K562 (cell line): ENCODE data around the gene CNPY4. TPM values are rescaled to one million over a fixed set of nuclear protein-coding genes. Genes with fewer than 3 reads are reported as not detected.

Experiments used
- CXXC5 ChIP-seq: fragments of 250-450 bp; sonication (Bioruptor Pico); IDR thresholded peaks from 2 replicates; pipeline ENCODE4 v1.8.0; 2022; ENCODE audit warnings: inconsistent platforms, mild to moderate bottlenecking, moderate library complexity
- DPF2 ChIP-seq: fragments of 450-650 bp; IDR thresholded peaks from 2 replicates; pipeline ENCODE4 v1.6.1; 2016
- E2F6 ChIP-seq, 2 experiments: IDR thresholded peaks; 2 replicates each; pipeline ENCODE4 v1.6.1; 2011; ENCODE audit warnings: borderline replicate concordance in 1 of 2, control low read depth in 1 of 2, low read depth in 1 of 2, low read length in 1 of 2, mild to moderate bottlenecking in 1 of 2, mixed read lengths in 1 of 2, moderate library complexity in 1 of 2; ENCODE audit not compliant: insufficient read depth in 1 of 2, insufficient read length in 1 of 2, poor library complexity in 1 of 2, severe bottlenecking in 1 of 2; ENCODE audit errors: extremely low read depth in 1 of 2
- JUN ChIP-seq, 2 experiments: sonication (generic) in 1 of 2; formaldehyde crosslinking in 1 of 2; IDR thresholded peaks; 2 replicates each; pipeline versions ENCODE4 v1.6.1 to v1.8.0; 2012 to 2022; ENCODE audit warnings: borderline replicate concordance in 2 of 2, mild to moderate bottlenecking in 2 of 2, improper control_type of control experiment in 1 of 2, low read depth in 1 of 2, low read length in 1 of 2, missing genetic modification reagents in 1 of 2
- RUNX1 ChIP-seq: sonication (generic); IDR thresholded peaks from 2 replicates; pipeline ENCODE4 v1.6.1; 2016; ENCODE audit warnings: antibody characterized with exemption, low read depth
- SMARCE1 ChIP-seq: fragments of 450-650 bp; IDR thresholded peaks from 2 replicates; pipeline ENCODE4 v1.7.1; 2016; ENCODE audit warnings: mild to moderate bottlenecking
- STAT5B ChIP-seq: fragments of 250-450 bp; sonication (Bioruptor Pico); IDR thresholded peaks from 2 replicates; pipeline ENCODE4 v1.8.0; 2021; ENCODE audit warnings: mild to moderate bottlenecking, inconsistent platforms
- U2AF2 ChIP-seq: fragments of 200-400 bp; formaldehyde crosslinking; optimal IDR thresholded peaks from 2 replicates; pipeline ENCODE3; 2017; ENCODE audit warnings: low read depth, mild to moderate bottlenecking, low read length
- YY1 ChIP-seq, 3 experiments: IDR thresholded peaks; 2 replicates each; pipeline ENCODE4 v1.6.1; 2011; ENCODE audit warnings: low read length in 2 of 3, mild to moderate bottlenecking in 2 of 3, moderate library complexity in 2 of 3, borderline replicate concordance in 1 of 3, control low read depth in 1 of 3, low read depth in 1 of 3; ENCODE audit not compliant: insufficient read depth in 3 of 3, insufficient replicate concordance in 2 of 3, control insufficient read depth in 1 of 3, insufficient read length in 1 of 3; ENCODE audit errors: extremely low read depth in 1 of 3
- ZFP1 ChIP-seq: fragments of 450-650 bp; formaldehyde crosslinking; IDR thresholded peaks from 2 replicates; pipeline ENCODE4 v1.4.0; 2020; ENCODE audit warnings: mild to moderate bottlenecking, mixed read lengths
- ZNF280B ChIP-seq: fragments of 250-450 bp; sonication (Bioruptor Pico); IDR thresholded peaks from 2 replicates; pipeline ENCODE4 v1.5.1; 2021; ENCODE audit warnings: mild to moderate bottlenecking
- ZNF699 ChIP-seq: fragments of 250-450 bp; sonication (Bioruptor Pico); IDR thresholded peaks from 2 replicates; pipeline ENCODE4 v1.8.0; 2021; ENCODE audit warnings: mild to moderate bottlenecking, moderate library complexity; ENCODE audit not compliant: insufficient replicate concordance
- polyA plus RNA-seq, 8 experiments: library from polyadenylated mRNA; depleted of rRNA in 4 of 8; stranded (reverse) in 5 of 8; unstranded in 3 of 8; fragments of >200 nt; fragmentation: Nextera tagmentation in 2 of 8; fragmentation: Illumina TruSeq in 1 of 8; extraction: Ambion mirVana in 2 of 8; extraction: Trizol in 1 of 8; gene quantifications; 2 replicates each; pipeline versions ENCODE4 v1.2.1 to v1.2.3, GENCODE V29; 2011 to 2014; ENCODE audit warnings: inconsistent platforms in 1 of 8, missing spikeins in 1 of 8
- total RNA-seq, 7 experiments: library from RNA; depleted of rRNA in 6 of 7; stranded (reverse); fragments of >200 nt in 6 of 7; fragmentation: Illumina TruSeq in 2 of 7; extraction: Trizol in 2 of 7; gene quantifications; 2 replicates each; pipeline versions ENCODE4 v1.2.1 to v1.2.3, GENCODE V29; 2011 to 2021; ENCODE audit warnings: low replicate concordance in 1 of 7
- TF ChIP-seq, protein P1 (sequence below): fragments of 450-650 bp; IDR thresholded peaks from 2 replicates; pipeline ENCODE4 v1.6.1; 2016; ENCODE audit warnings: mild to moderate bottlenecking, moderate library complexity

Gene CNPY4
- total and polyA plus RNA-seq, 9 of the 15 experiments (the other 6 are each of a cell fraction or from before 2014, with no cell fraction given): 1.9 to 11.2 (median 7.0) TPM

GRCh38 chr7:100167912-100168323, 48.5 kb downstream of the CNPY4 start (continued):
- TF ChIP-seq, protein P1, sequence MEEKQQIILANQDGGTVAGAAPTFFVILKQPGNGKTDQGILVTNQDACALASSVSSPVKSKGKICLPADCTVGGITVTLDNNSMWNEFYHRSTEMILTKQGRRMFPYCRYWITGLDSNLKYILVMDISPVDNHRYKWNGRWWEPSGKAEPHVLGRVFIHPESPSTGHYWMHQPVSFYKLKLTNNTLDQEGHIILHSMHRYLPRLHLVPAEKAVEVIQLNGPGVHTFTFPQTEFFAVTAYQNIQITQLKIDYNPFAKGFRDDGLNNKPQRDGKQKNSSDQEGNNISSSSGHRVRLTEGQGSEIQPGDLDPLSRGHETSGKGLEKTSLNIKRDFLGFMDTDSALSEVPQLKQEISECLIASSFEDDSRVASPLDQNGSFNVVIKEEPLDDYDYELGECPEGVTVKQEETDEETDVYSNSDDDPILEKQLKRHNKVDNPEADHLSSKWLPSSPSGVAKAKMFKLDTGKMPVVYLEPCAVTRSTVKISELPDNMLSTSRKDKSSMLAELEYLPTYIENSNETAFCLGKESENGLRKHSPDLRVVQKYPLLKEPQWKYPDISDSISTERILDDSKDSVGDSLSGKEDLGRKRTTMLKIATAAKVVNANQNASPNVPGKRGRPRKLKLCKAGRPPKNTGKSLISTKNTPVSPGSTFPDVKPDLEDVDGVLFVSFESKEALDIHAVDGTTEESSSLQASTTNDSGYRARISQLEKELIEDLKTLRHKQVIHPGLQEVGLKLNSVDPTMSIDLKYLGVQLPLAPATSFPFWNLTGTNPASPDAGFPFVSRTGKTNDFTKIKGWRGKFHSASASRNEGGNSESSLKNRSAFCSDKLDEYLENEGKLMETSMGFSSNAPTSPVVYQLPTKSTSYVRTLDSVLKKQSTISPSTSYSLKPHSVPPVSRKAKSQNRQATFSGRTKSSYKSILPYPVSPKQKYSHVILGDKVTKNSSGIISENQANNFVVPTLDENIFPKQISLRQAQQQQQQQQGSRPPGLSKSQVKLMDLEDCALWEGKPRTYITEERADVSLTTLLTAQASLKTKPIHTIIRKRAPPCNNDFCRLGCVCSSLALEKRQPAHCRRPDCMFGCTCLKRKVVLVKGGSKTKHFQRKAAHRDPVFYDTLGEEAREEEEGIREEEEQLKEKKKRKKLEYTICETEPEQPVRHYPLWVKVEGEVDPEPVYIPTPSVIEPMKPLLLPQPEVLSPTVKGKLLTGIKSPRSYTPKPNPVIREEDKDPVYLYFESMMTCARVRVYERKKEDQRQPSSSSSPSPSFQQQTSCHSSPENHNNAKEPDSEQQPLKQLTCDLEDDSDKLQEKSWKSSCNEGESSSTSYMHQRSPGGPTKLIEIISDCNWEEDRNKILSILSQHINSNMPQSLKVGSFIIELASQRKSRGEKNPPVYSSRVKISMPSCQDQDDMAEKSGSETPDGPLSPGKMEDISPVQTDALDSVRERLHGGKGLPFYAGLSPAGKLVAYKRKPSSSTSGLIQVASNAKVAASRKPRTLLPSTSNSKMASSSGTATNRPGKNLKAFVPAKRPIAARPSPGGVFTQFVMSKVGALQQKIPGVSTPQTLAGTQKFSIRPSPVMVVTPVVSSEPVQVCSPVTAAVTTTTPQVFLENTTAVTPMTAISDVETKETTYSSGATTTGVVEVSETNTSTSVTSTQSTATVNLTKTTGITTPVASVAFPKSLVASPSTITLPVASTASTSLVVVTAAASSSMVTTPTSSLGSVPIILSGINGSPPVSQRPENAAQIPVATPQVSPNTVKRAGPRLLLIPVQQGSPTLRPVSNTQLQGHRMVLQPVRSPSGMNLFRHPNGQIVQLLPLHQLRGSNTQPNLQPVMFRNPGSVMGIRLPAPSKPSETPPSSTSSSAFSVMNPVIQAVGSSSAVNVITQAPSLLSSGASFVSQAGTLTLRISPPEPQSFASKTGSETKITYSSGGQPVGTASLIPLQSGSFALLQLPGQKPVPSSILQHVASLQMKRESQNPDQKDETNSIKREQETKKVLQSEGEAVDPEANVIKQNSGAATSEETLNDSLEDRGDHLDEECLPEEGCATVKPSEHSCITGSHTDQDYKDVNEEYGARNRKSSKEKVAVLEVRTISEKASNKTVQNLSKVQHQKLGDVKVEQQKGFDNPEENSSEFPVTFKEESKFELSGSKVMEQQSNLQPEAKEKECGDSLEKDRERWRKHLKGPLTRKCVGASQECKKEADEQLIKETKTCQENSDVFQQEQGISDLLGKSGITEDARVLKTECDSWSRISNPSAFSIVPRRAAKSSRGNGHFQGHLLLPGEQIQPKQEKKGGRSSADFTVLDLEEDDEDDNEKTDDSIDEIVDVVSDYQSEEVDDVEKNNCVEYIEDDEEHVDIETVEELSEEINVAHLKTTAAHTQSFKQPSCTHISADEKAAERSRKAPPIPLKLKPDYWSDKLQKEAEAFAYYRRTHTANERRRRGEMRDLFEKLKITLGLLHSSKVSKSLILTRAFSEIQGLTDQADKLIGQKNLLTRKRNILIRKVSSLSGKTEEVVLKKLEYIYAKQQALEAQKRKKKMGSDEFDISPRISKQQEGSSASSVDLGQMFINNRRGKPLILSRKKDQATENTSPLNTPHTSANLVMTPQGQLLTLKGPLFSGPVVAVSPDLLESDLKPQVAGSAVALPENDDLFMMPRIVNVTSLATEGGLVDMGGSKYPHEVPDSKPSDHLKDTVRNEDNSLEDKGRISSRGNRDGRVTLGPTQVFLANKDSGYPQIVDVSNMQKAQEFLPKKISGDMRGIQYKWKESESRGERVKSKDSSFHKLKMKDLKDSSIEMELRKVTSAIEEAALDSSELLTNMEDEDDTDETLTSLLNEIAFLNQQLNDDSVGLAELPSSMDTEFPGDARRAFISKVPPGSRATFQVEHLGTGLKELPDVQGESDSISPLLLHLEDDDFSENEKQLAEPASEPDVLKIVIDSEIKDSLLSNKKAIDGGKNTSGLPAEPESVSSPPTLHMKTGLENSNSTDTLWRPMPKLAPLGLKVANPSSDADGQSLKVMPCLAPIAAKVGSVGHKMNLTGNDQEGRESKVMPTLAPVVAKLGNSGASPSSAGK: no peak
- TF ChIP-seq DPF2: peak; percentile 98
- no peak for TF ChIP-seq ZNF280B
- TF ChIP-seq RUNX1: no peak
- no peak for TF ChIP-seq ZNF699 (CRISPR knock-in tag)
- peak; percentile 97 for TF ChIP-seq SMARCE1
- TF ChIP-seq YY1 (IDR thresholded peaks at IDR 0.05; ENCODE audit: borderline replicate concordance in 1 of 3, control insufficient read depth in 1 of 3, extremely low read depth in 1 of 3, insufficient read depth in 3 of 3, insufficient read length in 1 of 3, insufficient replicate concordance in 2 of 3, low read depth in 1 of 3, low read length in 2 of 3): no peak
- no peak for TF ChIP-seq STAT5B
- no peak for TF ChIP-seq U2AF2
- no peak for TF ChIP-seq ZFP1 (CRISPR knock-in tag)
- TF ChIP-seq JUN (IDR thresholded peaks at IDR 0.05; ENCODE audit: borderline replicate concordance, low read depth, low read length): peak; percentile 43; the same call in 1 of the 2 replicates
- TF ChIP-seq JUN (CRISPR knock-in tag; IDR thresholded peaks at IDR 0.05; ENCODE audit: borderline replicate concordance): no peak
- TF ChIP-seq CXXC5 (CRISPR knock-in tag): peak; percentile 79
- TF ChIP-seq E2F6 (IDR thresholded peaks at IDR 0.05; ENCODE audit: borderline replicate concordance in 1 of 2, extremely low read depth in 1 of 2, insufficient read depth in 1 of 2, insufficient read length in 1 of 2, low read depth in 1 of 2, low read length in 1 of 2, poor library complexity in 1 of 2, severe bottlenecking in 1 of 2): no peak
